ENCODE results near the gene MAN1A1.

- TF ChIP-seq POLR2A (IDR thresholded peaks at IDR 0.05): no peak
- TF ChIP-seq CTCF (IDR thresholded peaks at IDR 0.05): no peak
Measured at GRCh38 chr6:119345114-119345513, 4.4 kb downstream of the MAN1A1 start.

All from esophagus squamous epithelium (tissue), 4 donors.